ENCODE results near the gene RDH5.

DNA sequence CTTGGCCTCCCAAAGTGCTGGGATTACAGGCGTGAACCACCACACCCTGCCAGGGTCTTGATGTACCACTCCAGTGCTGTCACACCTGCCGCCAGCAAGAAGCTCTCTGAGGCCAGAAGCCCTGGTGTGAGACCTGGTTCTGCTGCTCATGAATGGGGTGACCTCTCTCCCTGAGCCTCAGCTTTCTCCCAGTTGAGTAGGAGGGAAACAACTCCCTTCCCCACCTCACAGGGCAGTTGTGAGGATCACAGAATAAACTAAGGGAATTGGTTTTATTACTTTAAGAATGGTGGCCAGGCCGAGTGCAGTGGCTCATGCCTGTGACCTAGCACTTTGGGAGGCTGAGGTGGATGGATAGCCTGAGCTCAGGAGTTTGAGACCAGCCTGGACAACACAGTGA is 14.4 kb downstream of the RDH5 start:
- TF ChIP-seq POLR2AphosphoS5 (IDR thresholded peaks at IDR 0.05) (no peak), POLR2A (IDR thresholded peaks at IDR 0.05; ENCODE audit: low read depth) (no peak)
